ENCODE measurements around the gene TJP3. TPM values are rescaled to one million over a fixed set of nuclear protein-coding genes. Genes with fewer than 3 reads are reported as not detected.

TJP3 gene
- total and polyA plus RNA-seq, 2 experiments from 2014 or later = 23.7 to 49.2 TPM

GRCh38 chr19:3768748-3769099 lies 60.5 kb downstream of the TJP3 start:
- Histone ChIP-seq H3K9me2 (replicated peaks; ENCODE audit: insufficient read depth) (no peaks in the 10 kb centered on the region), H3K4me1 (ENCODE audit: insufficient read depth) (no peaks in the 10 kb centered on the region), H4K20me1 (ENCODE audit: insufficient read depth, poor library complexity, severe bottlenecking) (no peaks in the 10 kb centered on the region), H3K79me2 (peaks cover 4% of the 10 kb centered on the region), H3K4me3 (no peak overlapping the region), H3K27ac (no peak overlapping the region), H3K27me3 (no peaks in the 10 kb centered on the region), H3K4me2 (no peak overlapping the region), H3K36me3 (replicated peaks; ENCODE audit: insufficient read depth, low read depth) (no peaks in the 10 kb centered on the region), H3K9me3 (ENCODE audit: low read depth) (no peaks in the 10 kb centered on the region), H2AFZ (no peak overlapping the region)
- TF ChIP-seq EZH2phosphoT487 (IDR thresholded peaks at IDR 0.05; ENCODE audit: low read depth, severe bottlenecking, unreplicated experiment) (no peak), CTCF (IDR thresholded peaks at IDR 0.05; ENCODE audit: poor library complexity) (no peak), EZH2 (IDR thresholded peaks at IDR 0.05; ENCODE audit: borderline replicate concordance) (no peak)
- DNase-seq (ENCODE audit: low spot score) = no peak
- WGBS (ENCODE audit: low lambda C conversion rate, missing lambda C conversion rate) = 93% methylated on average over 2 of the region's 7 CpGs

GRCh38 chr19:3769494-3769893 lies 61.3 kb downstream of the TJP3 start:
- Histone ChIP-seq H2AFZ (no peak overlapping the region), H3K27ac (no peak overlapping the region), H3K79me2 (no peaks in the 10 kb centered on the region), H3K9me3 (ENCODE audit: low read depth) (no peaks in the 10 kb centered on the region), H4K20me1 (ENCODE audit: insufficient read depth, poor library complexity, severe bottlenecking) (no peaks in the 10 kb centered on the region), H3K4me3 (no peak overlapping the region), H3K36me3 (replicated peaks; ENCODE audit: insufficient read depth, low read depth) (no peaks in the 10 kb centered on the region), H3K27me3 (no peaks in the 10 kb centered on the region), H3K9me2 (replicated peaks; ENCODE audit: insufficient read depth) (no peaks in the 10 kb centered on the region), H3K4me1 (ENCODE audit: insufficient read depth) (no peaks in the 10 kb centered on the region), H3K4me2 (no peak overlapping the region)
- TF ChIP-seq EZH2 (IDR thresholded peaks at IDR 0.05; ENCODE audit: borderline replicate concordance) = no peak
- no peak for TF ChIP-seq CTCF (IDR thresholded peaks at IDR 0.05; ENCODE audit: poor library complexity)
- no peak for TF ChIP-seq EZH2phosphoT487 (IDR thresholded peaks at IDR 0.05; ENCODE audit: low read depth, severe bottlenecking, unreplicated experiment)
- no peak for DNase-seq (ENCODE audit: low spot score)
- WGBS (ENCODE audit: low lambda C conversion rate, missing lambda C conversion rate) = 95% methylated on average over 14 of the region's 17 CpGs

GRCh38 chr19:3770136-3770999 lies 62.2 kb downstream of the TJP3 start:
- no peak for TF ChIP-seq CTCF (IDR thresholded peaks at IDR 0.05; ENCODE audit: poor library complexity)
- TF ChIP-seq EZH2phosphoT487 (IDR thresholded peaks at IDR 0.05; ENCODE audit: low read depth, severe bottlenecking, unreplicated experiment) = no peak
- TF ChIP-seq EZH2 (IDR thresholded peaks at IDR 0.05; ENCODE audit: borderline replicate concordance) = no peak
- Histone ChIP-seq H3K9me3 (ENCODE audit: low read depth) (no peaks in the 10 kb centered on the region), H3K36me3 (replicated peaks; ENCODE audit: insufficient read depth, low read depth) (no peaks in the 10 kb centered on the region), H3K4me3 (no peak overlapping the region), H3K4me2 (no peak overlapping the region), H3K27ac (no peak overlapping the region), H4K20me1 (ENCODE audit: insufficient read depth, poor library complexity, severe bottlenecking) (no peaks in the 10 kb centered on the region), H3K4me1 (ENCODE audit: insufficient read depth) (no peaks in the 10 kb centered on the region), H3K27me3 (no peaks in the 10 kb centered on the region), H2AFZ (no peak overlapping the region), H3K9me2 (replicated peaks; ENCODE audit: insufficient read depth) (no peaks in the 10 kb centered on the region), H3K79me2 (no peaks in the 10 kb centered on the region)
- 88% methylated on average over 27 of the region's 53 CpGs for WGBS (ENCODE audit: low lambda C conversion rate, missing lambda C conversion rate)
- no peak for DNase-seq (ENCODE audit: low spot score)

Data from hepatocyte (in vitro differentiated cells).